ENCODE data around the gene GRM7.

Gene GRM7

DNA sequence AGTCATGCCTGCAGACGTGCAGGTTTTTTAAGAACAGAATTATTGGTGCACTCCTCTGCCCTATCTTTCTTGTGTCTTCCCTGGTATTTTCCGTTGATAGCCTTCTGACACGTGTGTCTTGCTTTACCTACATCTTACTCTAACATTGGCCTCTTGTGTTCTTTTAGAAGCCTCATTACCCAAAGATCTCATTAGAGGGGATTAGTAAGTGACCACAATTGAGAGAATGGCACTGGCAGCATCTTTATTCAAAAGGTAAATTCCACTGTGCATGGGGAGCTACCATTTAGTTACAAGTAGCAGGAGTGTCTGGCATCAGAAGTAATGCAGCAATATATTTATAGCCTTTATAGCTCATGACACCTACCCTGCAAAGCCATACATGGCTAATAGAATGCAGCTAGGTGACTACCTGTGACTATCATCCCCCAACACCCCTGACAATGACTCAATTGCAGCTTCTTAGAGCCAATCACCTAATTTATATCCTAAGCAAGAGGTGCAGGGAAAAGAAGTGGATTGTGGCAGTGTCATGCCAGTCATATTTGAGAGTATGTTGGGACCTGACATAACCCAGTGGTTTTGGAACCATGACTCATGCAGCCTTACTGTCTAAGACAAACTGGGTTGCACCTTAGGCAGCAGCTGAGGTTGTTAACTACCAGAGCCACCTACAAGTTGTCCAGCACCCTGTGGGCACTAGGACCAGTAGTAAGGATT is 164.8 kb downstream of the GRM7 start:
- no peaks in the 10 kb centered on the region for H3K79me2 ChIP-seq (ENCODE audit: low read length)
- H3K9me2 ChIP-seq (replicated peaks; ENCODE audit: insufficient read depth, low read length), result no peaks in the 10 kb centered on the region
- no peak overlapping the region for H3K9ac ChIP-seq (ENCODE audit: low read length)
- H4K20me1 ChIP-seq (ENCODE audit: insufficient read depth, low read length), result no peaks in the 10 kb centered on the region
- no peak overlapping the region for H2AFZ ChIP-seq (ENCODE audit: low read length)
- H3K4me1 ChIP-seq (ENCODE audit: low read length), result no peaks in the 10 kb centered on the region
- H3K4me2 ChIP-seq (ENCODE audit: low read depth, low read length), result no peak overlapping the region
- no peaks in the 10 kb centered on the region for H3F3A ChIP-seq (ENCODE audit: insufficient read depth, low read length)
- no peaks in the 10 kb centered on the region for H3K27me3 ChIP-seq (replicated peaks; ENCODE audit: insufficient read depth, low read length)
- no peak overlapping the region for H3K27ac ChIP-seq (ENCODE audit: low read length)
- H3K36me3 ChIP-seq (replicated peaks; ENCODE audit: insufficient read depth, low read length), result no peaks in the 10 kb centered on the region
- TF ChIP-seq, protein P1, sequence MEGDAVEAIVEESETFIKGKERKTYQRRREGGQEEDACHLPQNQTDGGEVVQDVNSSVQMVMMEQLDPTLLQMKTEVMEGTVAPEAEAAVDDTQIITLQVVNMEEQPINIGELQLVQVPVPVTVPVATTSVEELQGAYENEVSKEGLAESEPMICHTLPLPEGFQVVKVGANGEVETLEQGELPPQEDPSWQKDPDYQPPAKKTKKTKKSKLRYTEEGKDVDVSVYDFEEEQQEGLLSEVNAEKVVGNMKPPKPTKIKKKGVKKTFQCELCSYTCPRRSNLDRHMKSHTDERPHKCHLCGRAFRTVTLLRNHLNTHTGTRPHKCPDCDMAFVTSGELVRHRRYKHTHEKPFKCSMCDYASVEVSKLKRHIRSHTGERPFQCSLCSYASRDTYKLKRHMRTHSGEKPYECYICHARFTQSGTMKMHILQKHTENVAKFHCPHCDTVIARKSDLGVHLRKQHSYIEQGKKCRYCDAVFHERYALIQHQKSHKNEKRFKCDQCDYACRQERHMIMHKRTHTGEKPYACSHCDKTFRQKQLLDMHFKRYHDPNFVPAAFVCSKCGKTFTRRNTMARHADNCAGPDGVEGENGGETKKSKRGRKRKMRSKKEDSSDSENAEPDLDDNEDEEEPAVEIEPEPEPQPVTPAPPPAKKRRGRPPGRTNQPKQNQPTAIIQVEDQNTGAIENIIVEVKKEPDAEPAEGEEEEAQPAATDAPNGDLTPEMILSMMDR (IDR thresholded peaks at IDR 0.05; ENCODE audit: low read length), result no peak
- TF ChIP-seq EZH2 (optimal IDR thresholded peaks at IDR 0.05; ENCODE audit: low read depth, low read length) (no peak), EZH2phosphoT487 (IDR thresholded peaks at IDR 0.05; ENCODE audit: low read length) (no peak)
- no peak for DNase-seq
- no peak overlapping the region for H3K4me3 ChIP-seq (ENCODE audit: low read length)
- H3K9me3 ChIP-seq (replicated peaks; ENCODE audit: insufficient read depth, low read length), result no peaks in the 10 kb centered on the region

DNA sequence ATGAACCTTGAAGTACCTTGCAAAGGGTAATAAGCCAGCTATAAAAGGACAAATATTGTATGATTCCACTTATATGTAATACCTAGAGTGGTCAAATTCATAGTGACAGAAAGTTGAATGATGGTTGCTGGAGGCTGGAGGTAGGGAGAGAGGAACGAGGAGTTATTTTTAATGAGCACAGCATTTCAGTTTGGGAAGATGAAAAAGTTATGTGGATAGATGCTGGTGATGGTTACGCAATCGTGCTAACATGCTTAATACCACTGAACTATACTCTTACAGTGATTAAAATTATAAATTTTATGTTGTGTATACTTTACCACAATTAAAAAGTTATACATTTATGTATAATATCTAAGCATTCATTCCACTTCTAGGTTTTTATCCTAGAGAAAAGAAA is 168.6 kb downstream of the GRM7 start:
- Histone ChIP-seq H2AFZ (ENCODE audit: low read length) (no peak overlapping the region), H3K27me3 (replicated peaks; ENCODE audit: insufficient read depth, low read length) (no peaks in the 10 kb centered on the region), H3K4me3 (ENCODE audit: low read length) (no peak overlapping the region), H3K9ac (ENCODE audit: low read length) (no peak overlapping the region), H3K4me1 (ENCODE audit: low read length) (no peaks in the 10 kb centered on the region), H3K9me3 (replicated peaks; ENCODE audit: insufficient read depth, low read length) (no peaks in the 10 kb centered on the region), H3K9me2 (replicated peaks; ENCODE audit: insufficient read depth, low read length) (no peaks in the 10 kb centered on the region), H3K36me3 (replicated peaks; ENCODE audit: insufficient read depth, low read length) (no peaks in the 10 kb centered on the region), H3K4me2 (ENCODE audit: low read depth, low read length) (no peak overlapping the region), H3K79me2 (ENCODE audit: low read length) (no peaks in the 10 kb centered on the region), H3K27ac (ENCODE audit: low read length) (no peak overlapping the region), H4K20me1 (ENCODE audit: insufficient read depth, low read length) (no peaks in the 10 kb centered on the region), H3F3A (ENCODE audit: insufficient read depth, low read length) (no peaks in the 10 kb centered on the region)
- TF ChIP-seq EZH2 (optimal IDR thresholded peaks at IDR 0.05; ENCODE audit: low read depth, low read length) (no peak), EZH2phosphoT487 (IDR thresholded peaks at IDR 0.05; ENCODE audit: low read length) (no peak)
- TF ChIP-seq, protein P1 (IDR thresholded peaks at IDR 0.05; ENCODE audit: low read length), result no peak
- no peak for DNase-seq

DNA sequence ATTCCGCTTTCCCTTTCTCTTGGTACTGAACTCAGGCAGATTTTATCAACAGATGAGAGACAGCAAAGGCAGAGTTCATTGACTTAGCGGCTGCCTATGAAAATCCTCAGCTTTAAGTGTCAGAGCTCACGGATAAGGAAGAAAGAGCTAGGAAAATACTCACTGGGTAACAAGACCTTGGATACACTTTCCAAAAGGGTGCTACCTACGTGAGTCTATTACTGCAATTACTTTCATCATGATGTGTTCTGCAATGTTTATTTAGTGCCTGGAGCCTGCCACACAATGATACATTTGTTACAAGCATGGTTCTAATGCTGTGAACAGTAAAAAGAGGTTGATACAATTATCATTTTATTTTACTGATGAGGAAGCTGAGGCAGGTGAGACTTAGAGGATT is 177.5 kb downstream of the GRM7 start:
- Histone ChIP-seq H3K9me3 (replicated peaks; ENCODE audit: insufficient read depth, low read length) (no peaks in the 10 kb centered on the region), H3K36me3 (replicated peaks; ENCODE audit: insufficient read depth, low read length) (no peaks in the 10 kb centered on the region), H3F3A (ENCODE audit: insufficient read depth, low read length) (no peaks in the 10 kb centered on the region), H3K4me2 (ENCODE audit: low read depth, low read length) (no peak overlapping the region), H3K27ac (ENCODE audit: low read length) (no peak overlapping the region), H3K9me2 (replicated peaks; ENCODE audit: insufficient read depth, low read length) (no peaks in the 10 kb centered on the region), H3K4me1 (ENCODE audit: low read length) (no peaks in the 10 kb centered on the region), H2AFZ (ENCODE audit: low read length) (no peak overlapping the region), H3K9ac (ENCODE audit: low read length) (no peak overlapping the region), H3K27me3 (replicated peaks; ENCODE audit: insufficient read depth, low read length) (no peaks in the 10 kb centered on the region), H3K79me2 (ENCODE audit: low read length) (no peaks in the 10 kb centered on the region), H4K20me1 (ENCODE audit: insufficient read depth, low read length) (no peaks in the 10 kb centered on the region), H3K4me3 (ENCODE audit: low read length) (no peak overlapping the region)
- no peak for TF ChIP-seq EZH2phosphoT487 (IDR thresholded peaks at IDR 0.05; ENCODE audit: low read length)
- TF ChIP-seq, protein P1 (IDR thresholded peaks at IDR 0.05; ENCODE audit: low read length), result no peak
- TF ChIP-seq EZH2 (optimal IDR thresholded peaks at IDR 0.05; ENCODE audit: low read depth, low read length), result no peak
- no peak for DNase-seq
